HG02938 (cell line): Measurements from ENCODE around the gene APOB.

Experiments
- ATAC-seq: cut with Tn5 transposase; IDR thresholded peaks from one replicate; pipeline ENCODE4 v1.9.1; 2021; ENCODE audit warnings: mild to moderate bottlenecking, moderate library complexity; ENCODE audit not compliant: unreplicated experiment

APOB gene

GRCh38 chr2:21047141-21048009 lies 3.5 kb upstream of the APOB start:
- ATAC-seq: no peak

GRCh38 chr2:21046506-21046905 lies 2.6 kb upstream of the APOB start:
- no peak for ATAC-seq

DNA sequence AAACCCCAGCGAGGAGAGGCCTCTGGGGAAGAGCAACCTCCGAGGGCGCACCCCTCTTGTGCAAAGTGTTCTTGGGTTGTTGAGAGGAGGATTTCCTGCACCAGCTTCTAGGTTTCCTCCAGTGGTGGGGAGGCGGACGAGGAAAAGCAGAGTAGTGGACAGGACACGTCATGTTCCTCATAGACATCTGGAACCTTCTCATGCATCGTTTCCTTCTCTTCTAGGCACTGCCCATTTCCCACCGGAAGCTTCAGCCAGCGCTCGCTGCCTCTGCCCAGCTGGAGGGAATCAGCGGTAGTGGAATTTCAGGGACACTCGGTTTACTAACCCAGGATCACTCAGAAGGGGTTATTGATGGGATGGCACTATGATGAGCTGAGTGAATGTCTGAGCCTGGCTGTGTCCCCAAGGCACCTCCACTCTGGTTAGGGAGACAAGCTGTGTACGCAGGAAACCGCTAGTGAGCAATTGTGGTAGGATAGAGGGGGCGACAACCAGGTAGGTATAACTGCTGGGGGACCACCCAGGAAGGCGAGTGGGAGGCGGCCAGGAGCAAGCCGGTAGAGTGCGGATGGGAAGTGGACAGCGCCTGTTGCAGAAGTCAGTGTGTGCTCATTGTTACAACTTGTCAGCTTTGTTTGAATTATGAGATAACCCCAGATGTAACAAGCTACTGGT lies 960 bp upstream of the APOB start:
- ATAC-seq: no peak

DNA sequence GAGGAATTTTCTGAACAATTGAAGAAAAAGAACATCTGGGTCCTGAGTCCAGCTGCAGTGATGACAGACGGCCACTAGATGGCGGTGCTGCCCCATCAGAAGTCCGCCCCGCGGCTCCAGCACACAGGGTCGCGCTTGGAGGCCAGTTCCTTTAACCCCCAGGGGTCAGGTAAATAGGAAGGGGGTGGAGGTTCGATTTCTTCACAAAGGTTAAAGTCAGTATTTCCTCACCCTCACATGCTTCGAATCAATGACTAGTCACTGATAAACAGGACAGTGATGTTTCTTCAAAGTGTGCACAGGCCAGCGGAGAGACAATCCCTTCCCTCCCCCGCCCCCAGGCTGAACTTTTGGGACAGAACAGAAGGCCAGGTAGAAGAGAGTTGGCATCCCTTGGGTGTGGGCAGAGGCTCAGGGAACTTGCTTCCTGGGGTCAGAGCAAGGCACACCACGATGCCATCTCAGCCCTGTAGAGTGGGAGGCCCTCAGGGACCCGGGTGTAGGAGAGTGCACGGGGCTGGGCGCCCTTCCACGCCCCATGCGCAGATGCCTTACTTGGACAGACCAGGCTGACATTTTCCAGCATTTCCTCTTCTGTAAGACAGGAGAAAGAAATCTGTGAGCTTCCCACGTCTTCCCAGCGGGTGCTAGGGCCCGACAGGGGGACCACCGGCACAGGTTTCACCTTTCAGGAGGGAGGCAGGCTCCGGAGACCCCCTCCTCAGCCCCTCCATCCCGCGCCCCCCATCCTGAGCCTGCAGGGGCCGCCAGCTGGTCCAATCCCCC lies 722 bp downstream of the APOB start:
- ATAC-seq: peak; percentile 85

GRCh38 chr2:21042708-21042957 lies 1.2 kb downstream of the APOB start:
- ATAC-seq: no peak

GRCh38 chr2:21041943-21042707 lies 1.7 kb downstream of the APOB start:
- no peak for ATAC-seq

GRCh38 chr2:21041462-21041861 lies 2.4 kb downstream of the APOB start:
- no peak for ATAC-seq

DNA sequence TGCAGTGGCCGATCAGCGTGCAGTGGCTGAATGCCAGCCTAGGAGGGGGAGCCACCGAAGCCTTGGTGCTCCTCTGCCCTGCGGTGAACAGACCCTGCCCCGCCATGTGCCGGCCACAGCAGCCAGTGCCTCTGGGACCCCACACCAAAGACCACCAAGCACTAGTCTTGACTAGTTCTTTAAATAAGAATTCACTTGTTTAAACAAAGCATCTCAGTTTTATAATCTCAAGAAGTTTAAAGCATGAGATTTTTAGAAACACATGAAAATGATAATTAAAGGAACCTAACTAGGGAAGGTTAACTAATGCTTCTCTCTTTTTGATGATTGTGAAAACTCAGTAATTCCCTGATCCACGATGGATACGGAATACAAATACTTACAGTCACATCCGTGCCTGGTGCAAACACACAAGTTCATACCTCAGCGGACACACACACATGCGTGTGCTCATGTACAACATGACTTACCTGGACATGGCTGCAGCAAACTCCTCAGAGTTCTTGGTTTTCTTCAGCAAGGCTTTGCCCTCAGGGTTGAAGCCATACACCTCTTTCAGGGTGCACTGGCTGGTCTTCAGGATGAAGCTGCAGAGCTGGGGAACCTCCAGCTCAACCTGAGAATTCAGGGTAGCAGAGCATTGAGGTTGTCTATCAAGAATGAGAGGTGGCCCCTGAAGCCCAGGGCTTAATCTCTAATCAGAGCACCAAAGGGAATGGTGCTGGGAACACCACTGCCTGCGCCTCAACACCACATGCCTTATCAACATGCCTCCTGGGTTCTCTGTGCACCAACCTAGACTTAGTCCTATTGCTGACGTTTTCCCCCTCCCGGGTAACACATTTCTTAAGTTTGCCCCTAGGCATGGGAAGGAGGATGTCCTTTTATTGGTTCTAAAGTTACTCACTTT lies 3.1 kb downstream of the APOB start:
- ATAC-seq: no peak

GRCh38 chr2:21039979-21040467 lies 3.9 kb downstream of the APOB start:
- ATAC-seq: no peak

- no peak for ATAC-seq
These were observed 4.8 kb downstream of the APOB start for GRCh38 chr2:21039080-21039556.

DNA sequence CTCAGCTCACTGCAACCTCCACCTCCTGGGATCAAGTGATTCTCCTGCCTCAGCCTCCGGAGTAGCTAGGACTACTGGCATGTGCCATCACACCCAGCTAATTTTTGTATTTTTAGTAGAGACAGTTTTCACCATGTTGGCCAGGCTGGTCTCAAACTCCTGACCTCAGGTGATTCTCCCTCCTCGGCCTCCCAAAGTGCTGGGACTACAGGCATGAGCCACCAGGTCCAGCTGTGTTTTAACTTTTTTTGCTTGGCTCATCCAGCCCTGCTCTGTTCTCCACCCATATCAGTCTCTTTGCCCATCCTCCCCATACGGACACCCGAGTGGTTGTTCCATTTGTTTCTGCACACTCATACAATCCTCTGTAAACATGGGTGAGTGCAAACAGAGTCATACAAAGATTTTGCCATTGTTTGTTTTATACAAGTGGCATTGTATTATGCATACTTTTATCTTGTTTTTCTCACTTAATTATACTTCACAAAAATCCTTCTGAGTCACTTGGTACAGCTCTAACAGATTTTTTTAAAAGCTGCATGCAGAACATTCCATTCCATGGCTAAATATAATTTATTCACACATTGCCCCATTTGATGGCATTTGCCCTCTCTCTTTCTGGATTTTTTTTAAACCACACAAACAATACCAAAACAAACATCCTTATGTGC lies 5.3 kb downstream of the APOB start:
- no peak for ATAC-seq

DNA sequence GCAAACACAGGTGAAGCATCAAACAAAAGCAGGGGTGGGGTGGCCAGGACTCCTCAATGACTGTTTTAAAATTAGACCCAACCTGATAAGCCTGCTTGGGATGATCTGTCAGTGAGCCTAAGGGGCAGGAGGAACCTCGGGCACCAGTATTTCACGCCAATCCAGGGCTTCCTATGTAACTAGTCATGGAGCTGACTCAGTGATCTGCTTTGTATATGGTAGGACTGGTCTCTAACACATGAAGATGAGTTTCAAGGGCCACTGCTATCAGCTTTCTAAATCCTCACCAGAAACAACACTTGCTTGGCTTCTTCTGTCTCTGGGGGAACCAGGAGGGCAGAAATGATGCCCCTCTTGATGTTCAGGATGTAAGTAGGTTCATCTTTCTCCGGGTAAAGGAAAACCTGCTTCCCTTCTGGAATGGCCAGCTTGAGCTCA lies 6.2 kb downstream of the APOB start:
- ATAC-seq: no peak

GRCh38 chr2:21036708-21037670 lies 6.9 kb downstream of the APOB start:
- no peak for ATAC-seq

DNA sequence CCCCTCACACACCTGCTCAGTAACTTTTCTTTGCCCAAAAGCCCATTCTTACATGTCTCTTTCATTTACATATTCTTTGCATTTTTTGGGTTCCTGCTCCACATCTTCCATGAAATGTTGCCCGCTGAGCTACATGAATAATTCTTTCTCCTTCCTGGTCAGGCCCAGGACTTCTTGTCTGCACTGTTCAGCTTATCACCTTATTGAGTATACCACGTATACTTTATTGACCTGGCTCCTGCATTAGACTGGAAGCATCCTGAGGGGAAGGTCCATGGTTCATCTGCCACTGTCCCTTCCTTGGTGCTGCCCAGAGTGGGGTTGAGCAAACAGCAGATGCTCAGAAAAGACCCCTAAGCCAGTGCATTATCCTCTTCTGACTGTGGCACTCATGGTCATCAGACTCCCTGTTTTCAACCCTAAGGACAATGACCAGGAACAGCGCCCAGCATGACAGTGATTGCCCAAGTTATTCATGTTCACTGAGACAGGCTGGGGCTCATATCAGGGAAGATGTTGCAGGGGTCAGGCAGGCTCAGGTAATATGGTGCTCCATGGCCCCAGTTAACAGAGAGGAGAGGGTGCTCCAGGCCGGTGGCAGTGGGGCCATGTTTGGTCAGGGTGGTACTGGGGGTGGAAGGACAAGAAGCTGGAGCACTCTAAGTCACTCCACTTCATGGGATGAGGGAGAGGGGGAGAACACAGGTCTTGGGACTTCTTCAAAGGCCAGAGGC lies 7.7 kb downstream of the APOB start:
- ATAC-seq: no peak

DNA sequence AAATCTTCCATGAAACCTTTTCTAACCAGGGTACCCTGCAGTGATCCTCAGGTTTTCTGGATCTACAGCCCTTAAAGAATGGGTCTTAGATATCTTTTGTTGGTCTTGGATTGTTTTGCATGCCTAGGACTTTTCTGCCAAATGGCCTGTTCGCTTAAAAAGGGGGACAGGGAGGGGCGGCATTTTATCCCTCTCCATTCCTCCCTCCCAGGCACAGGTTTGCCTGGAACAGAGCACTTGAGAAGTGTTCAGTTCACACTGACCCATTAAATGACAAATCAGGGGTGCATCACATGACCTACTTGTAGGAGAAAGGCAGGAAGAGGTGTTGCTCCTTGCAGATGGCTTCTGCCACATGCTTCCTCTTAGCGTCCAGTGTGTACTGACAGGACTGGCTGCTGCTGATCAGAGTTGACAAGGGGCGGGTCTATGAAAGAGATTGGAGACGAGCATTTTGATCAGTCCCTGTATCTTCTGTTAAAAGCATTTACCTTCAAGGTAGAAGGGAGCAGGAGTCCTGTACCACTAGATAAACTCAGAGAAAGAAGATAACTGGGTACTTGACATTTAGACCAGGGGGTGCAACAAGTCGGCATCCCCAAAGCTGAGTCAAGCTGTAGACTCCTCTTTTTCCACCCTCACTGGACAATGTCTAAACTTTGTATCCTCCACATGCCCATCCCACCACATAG lies 8.4 kb downstream of the APOB start:
- ATAC-seq: no peak

- no peak for ATAC-seq
These were observed 8.9 kb downstream of the APOB start for GRCh38 chr2:21034972-21035279.
